Aortic smooth muscle cell (primary cell): ENCODE results near the gene LIMS2. TPM values are rescaled to one million over a fixed set of nuclear protein-coding genes. Genes with fewer than 3 reads are reported as not detected.

ENCODE experiments used
- total RNA-seq: library from RNA; depleted of rRNA; stranded (reverse); fragments of >200 nt; gene quantifications from 2 replicates; pipeline ENCODE4 v1.2.3, GENCODE V29; 2014

Gene LIMS2, protein sequence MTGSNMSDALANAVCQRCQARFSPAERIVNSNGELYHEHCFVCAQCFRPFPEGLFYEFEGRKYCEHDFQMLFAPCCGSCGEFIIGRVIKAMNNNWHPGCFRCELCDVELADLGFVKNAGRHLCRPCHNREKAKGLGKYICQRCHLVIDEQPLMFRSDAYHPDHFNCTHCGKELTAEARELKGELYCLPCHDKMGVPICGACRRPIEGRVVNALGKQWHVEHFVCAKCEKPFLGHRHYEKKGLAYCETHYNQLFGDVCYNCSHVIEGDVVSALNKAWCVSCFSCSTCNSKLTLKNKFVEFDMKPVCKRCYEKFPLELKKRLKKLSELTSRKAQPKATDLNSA
- 3.0 and 8.3 TPM in 2 replicates for total RNA-seq

DNA sequence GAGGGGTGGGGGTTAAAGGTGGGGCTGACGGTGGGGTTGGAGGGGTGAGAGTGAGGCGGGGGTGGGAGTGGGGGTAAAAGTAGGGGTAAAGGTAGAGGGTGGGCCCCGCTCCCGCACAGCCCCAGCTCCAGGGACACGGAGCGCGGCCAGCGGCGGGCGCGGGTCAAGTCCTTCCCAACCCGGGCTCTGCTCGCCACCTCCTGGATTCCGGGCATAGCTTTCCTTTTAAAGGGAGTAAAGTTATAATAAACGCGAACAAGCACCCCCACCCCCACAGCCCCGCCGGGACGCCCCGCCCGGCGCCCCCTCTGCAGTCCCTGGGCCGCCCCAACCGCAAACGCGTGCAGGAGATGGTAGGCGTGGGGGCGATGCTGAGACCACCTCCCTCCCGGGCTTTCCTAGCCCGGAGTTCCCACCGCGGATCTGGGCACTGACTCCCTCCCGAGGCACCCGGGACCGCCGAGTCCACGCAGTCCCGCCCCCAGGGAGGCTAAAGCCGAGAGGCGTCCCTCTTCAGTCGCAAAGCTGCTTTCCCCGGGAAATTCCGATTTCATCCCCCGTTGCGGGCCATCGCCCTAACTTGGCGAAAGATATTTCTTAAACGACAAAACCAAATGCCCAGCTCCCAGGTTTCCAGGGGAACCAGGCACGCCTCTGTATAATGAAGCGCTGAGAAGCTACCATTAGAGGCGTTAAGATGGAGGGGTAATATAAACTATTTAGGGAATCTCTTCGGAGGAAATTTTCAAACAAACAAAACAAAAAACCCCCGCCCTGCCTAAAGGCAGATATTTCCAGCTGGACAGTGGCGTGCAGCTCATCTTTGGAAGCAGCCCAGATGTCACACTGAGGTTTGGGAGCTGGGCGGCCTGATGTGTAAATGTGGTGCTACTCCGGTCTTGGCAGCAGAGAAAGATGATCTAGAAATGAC, at the start of gene LIMS2:
LIMS2 (minus strand) TSS at position 200 of the 931 bp plus-strand sequence. CDS start 506 bp downstream, outside the sequence.

DNA sequence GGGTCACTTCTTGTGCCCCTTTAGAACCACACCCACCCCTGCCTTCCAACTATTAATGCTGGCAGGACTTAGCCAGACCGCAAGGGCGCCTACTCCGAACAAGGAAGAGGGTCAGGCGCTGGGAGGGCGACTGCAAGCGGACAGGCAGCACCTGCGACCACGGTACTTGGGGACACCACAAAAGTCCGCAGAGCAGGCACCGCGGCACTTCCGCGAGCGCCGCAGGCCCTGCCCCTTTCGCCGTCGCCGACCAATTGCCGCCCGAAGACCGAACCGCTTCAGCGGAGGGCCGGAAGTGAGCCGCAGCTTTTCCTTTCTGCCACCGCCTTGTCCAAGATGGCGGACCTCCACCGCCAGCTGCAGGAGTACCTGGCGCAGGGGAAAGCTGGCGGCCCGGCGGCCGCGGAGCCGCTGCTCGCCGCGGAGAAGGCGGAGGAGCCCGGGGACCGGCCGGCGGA, 25.9 kb upstream of the LIMS2 start, which contains the start of gene SFT2D3:
SFT2D3 (plus strand) TSS at position 305 of the 458 bp plus-strand sequence; CDS start at position 337, 32 bp downstream.

DNA sequence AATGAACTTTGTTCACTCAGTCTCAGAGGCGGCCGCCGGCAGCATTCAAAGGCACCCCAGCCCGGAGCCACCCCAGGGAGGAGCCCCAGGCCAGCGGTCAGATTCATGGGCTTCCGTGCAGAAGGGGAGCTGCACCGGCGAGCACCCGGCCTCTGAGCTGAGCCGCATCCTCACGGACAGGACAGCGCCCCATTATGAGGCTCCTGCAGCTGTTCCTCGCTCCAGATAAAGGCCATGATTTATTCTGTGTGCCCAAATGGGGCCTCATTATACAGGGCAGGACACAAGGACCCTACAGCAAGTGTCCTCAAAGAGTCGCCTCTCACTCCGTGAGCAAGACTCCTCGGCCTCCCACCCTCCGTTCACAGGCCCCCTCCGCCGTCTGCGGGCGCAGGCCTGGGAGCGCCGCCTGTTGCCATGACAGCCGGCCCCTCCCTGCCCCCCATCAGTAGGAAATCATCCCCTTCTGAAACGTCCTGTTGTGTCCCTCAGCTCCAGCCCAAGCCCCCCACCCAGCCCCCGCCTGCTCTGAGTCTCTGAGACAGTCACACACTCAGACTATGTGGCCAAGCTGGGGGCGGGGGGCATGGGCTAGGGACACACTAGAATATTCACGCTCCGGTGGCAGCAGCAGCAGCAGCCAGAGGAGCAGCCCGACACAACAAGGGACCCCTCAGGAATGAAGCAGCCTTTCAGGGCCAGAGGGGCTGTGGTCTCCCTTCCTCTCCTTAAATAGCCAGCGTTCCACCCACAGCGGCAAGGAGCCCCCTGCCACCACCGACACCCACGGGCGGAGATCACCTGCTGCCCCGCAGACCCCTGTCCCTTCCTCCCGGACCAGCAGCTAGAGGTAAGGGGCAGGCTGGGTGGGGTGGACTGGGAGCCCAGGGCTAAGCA, 29.7 kb downstream of the LIMS2 start, which contains the start of gene GPR17:
GPR17 (plus strand) TSS at position 759 of the 897 bp plus-strand sequence. CDS start 4,583 bp downstream, outside the sequence.

Other genes starting within 250 kb of the LIMS2 start
- gene IWS1, start 149.0 kb downstream of the LIMS2 start, total RNA-seq: 45.6 and 48.6 TPM in 2 replicates
- 0.06 and 0.13 TPM in 2 replicates for gene MYO7B, start 139.8 kb downstream of the LIMS2 start, total RNA-seq
- gene GPR17, start 29.4 kb downstream of the LIMS2 start, total RNA-seq: not detected in 2 replicates
- 4.4 TPM in 2 replicates for gene SFT2D3, start 26.0 kb upstream of the LIMS2 start, total RNA-seq
- gene WDR33, start 135.6 kb upstream of the LIMS2 start, total RNA-seq: 22.3 and 27.9 TPM in 2 replicates
- gene POLR2D, start 182.6 kb upstream of the LIMS2 start, total RNA-seq: 16.8 and 22.5 TPM in 2 replicates
- 11.3 and 13.6 TPM in 2 replicates for gene AMMECR1L, start 210.4 kb upstream of the LIMS2 start, total RNA-seq